ENCODE results near the gene LRRC75A. TPM values are rescaled to one million over a fixed set of nuclear protein-coding genes. Genes with fewer than 3 reads are reported as not detected.

Gene LRRC75A
- total RNA-seq, 6 donors from 2014 or later, result 2.1 to 7.3 (median 5.2) TPM

- H3K9me3 ChIP-seq, result no peaks in the 10 kb centered on the region
- H3K36me3 ChIP-seq, result no peaks in the 10 kb centered on the region
- H3K4me3 ChIP-seq, result no peak overlapping the region
- H3K4me1 ChIP-seq, result peaks cover 0 to 4% (median 0%) of the 10 kb centered on the region in 4 donors
- ATAC-seq (ENCODE audit: low FRiP score in 2 of 2) (no peak), DNase-seq (no peak)
- H3K27ac ChIP-seq, result no peak overlapping the region
- no peaks in the 10 kb centered on the region for H3K27me3 ChIP-seq
- TF ChIP-seq POLR2AphosphoS5 (IDR thresholded peaks at IDR 0.05), result no peak
- no peak for TF ChIP-seq POLR2A (IDR thresholded peaks at IDR 0.05)
- no peak for TF ChIP-seq CTCF (IDR thresholded peaks at IDR 0.05)
- TF ChIP-seq EP300 (IDR thresholded peaks at IDR 0.05), result no peak
- WGBS, 2 donors, result 69 to 78% methylated on average over 4 of the region's 4 CpGs
Observed at GRCh38 chr17:16475179-16475704, 16.8 kb downstream of the LRRC75A start.

GRCh38 chr17:16474012-16474725 lies 17.8 kb downstream of the LRRC75A start:
- H3K9me3 ChIP-seq, result no peaks in the 10 kb centered on the region
- TF ChIP-seq POLR2A (IDR thresholded peaks at IDR 0.05) (no peak), CTCF (IDR thresholded peaks at IDR 0.05) (no peak), POLR2AphosphoS5 (IDR thresholded peaks at IDR 0.05) (no peak), EP300 (IDR thresholded peaks at IDR 0.05) (no peak)
- no peak overlapping the region for H3K4me3 ChIP-seq
- no peaks in the 10 kb centered on the region for H3K36me3 ChIP-seq
- no peak overlapping the region for H3K27ac ChIP-seq
- H3K27me3 ChIP-seq, result no peaks in the 10 kb centered on the region
- H3K4me1 ChIP-seq, result peaks cover 0 to 4% (median 0%) of the 10 kb centered on the region in 4 donors
- ATAC-seq (ENCODE audit: low FRiP score in 2 of 2) (no peak), DNase-seq (no peak)
- WGBS, 2 donors, result 85 to 88% methylated on average over 13 of the region's 13 CpGs

- DNase-seq, result peak in 1 of 2 donors; percentile 54
- 89 to 95% methylated on average over 17 to 18 of the region's 20 CpGs for WGBS, 2 donors
Observed at GRCh38 chr17:16473044-16474011, 18.7 kb downstream of the LRRC75A start.

GRCh38 chr17:16472539-16472938 lies 19.5 kb downstream of the LRRC75A start:
- ATAC-seq (ENCODE audit: low FRiP score in 2 of 2) (no peak), DNase-seq (no peak)
- TF ChIP-seq CTCF (IDR thresholded peaks at IDR 0.05) (no peak), POLR2A (IDR thresholded peaks at IDR 0.05) (no peak), POLR2AphosphoS5 (IDR thresholded peaks at IDR 0.05) (no peak), EP300 (IDR thresholded peaks at IDR 0.05) (no peak)
- Histone ChIP-seq H3K27ac (no peak overlapping the region), H3K4me3 (no peak overlapping the region), H3K36me3 (no peaks in the 10 kb centered on the region), H3K27me3 (no peaks in the 10 kb centered on the region), H3K9me3 (no peaks in the 10 kb centered on the region), H3K4me1 (peaks cover 0 to 4% (median 0%) of the 10 kb centered on the region in 4 donors)
- 82 to 84% methylated on average over 6 of the region's 6 CpGs for WGBS, 2 donors

More at GRCh38 chr17:16473044-16474011, 18.7 kb downstream of the LRRC75A start:
- Histone ChIP-seq H3K36me3 (no peaks in the 10 kb centered on the region), H3K27me3 (no peaks in the 10 kb centered on the region), H3K4me3 (no peak overlapping the region), H3K4me1 (peaks cover 0 to 4% (median 0%) of the 10 kb centered on the region in 4 donors), H3K27ac (no peak overlapping the region), H3K9me3 (no peaks in the 10 kb centered on the region)
- TF ChIP-seq EP300 (IDR thresholded peaks at IDR 0.05) (no peak), CTCF (IDR thresholded peaks at IDR 0.05) (no peak), POLR2A (IDR thresholded peaks at IDR 0.05) (no peak), POLR2AphosphoS5 (IDR thresholded peaks at IDR 0.05) (no peak)
- ATAC-seq (ENCODE audit: low FRiP score in 2 of 2), result no peak
